GM23248 (cell line): ENCODE results near the gene BAD. TPM values are rescaled to one million over a fixed set of nuclear protein-coding genes. Genes with fewer than 3 reads are reported as not detected.
"Not testable (repeated sequence)": the region's sequence is repeated elsewhere in the genome, so short reads cannot be mapped to it uniquely, and the experiment has no call there.

ENCODE experiments used
- DNase-seq: peaks from one replicate; pipeline ENCODE4 v3.0.0-alpha.2; 2015
- H2AFZ ChIP-seq: fragments of 200-600 bp; sonication (generic); 2 replicates; pipeline ENCODE4 v1.6.1; 2016; ENCODE audit warnings: antibody characterized with exemption
- H3F3A ChIP-seq: fragments of 200-600 bp; sonication (generic); 2 replicates; pipeline ENCODE4 v1.6.1; 2016; ENCODE audit warnings: mild to moderate bottlenecking, antibody characterized with exemption, mixed run types; ENCODE audit not compliant: insufficient read depth
- H3K27ac ChIP-seq: fragments of 200-600 bp; sonication (generic); 2 replicates; pipeline ENCODE4 v1.5.1; 2016; ENCODE audit warnings: mild to moderate bottlenecking
- H3K27me3 ChIP-seq: fragments of 200-600 bp; sonication (generic); replicated peaks from 2 replicates; pipeline ENCODE4 v1.6.1; 2016; ENCODE audit warnings: mild to moderate bottlenecking; ENCODE audit not compliant: insufficient read depth
- H3K36me3 ChIP-seq: fragments of 200-600 bp; sonication (generic); 2 replicates; pipeline ENCODE4 v1.6.1; 2016; ENCODE audit warnings: low read depth, mild to moderate bottlenecking
- H3K4me1 ChIP-seq: fragments of 200-600 bp; sonication (generic); 2 replicates; pipeline ENCODE4 v1.6.1; 2016; ENCODE audit warnings: mild to moderate bottlenecking; ENCODE audit not compliant: insufficient read depth
- H3K4me2 ChIP-seq: fragments of 200-600 bp; sonication (generic); one replicate; pipeline ENCODE4 v1.6.1; 2016; ENCODE audit warnings: mild to moderate bottlenecking; ENCODE audit not compliant: unreplicated experiment
- H3K4me3 ChIP-seq: fragments of 200-600 bp; sonication (generic); 2 replicates; pipeline ENCODE4 v1.5.1; 2016; ENCODE audit warnings: mild to moderate bottlenecking
- H3K79me2 ChIP-seq: fragments of 200-600 bp; sonication (generic); 2 replicates; pipeline ENCODE4 v1.6.1; 2016; ENCODE audit warnings: mild to moderate bottlenecking; ENCODE audit not compliant: insufficient read depth
- H3K9ac ChIP-seq: fragments of 200-600 bp; sonication (generic); 2 replicates; pipeline ENCODE4 v1.6.1; 2016; ENCODE audit warnings: mild to moderate bottlenecking
- H3K9me2 ChIP-seq: fragments of 200-600 bp; sonication (generic); 2 replicates; pipeline ENCODE4 v1.6.1; 2016; ENCODE audit warnings: mixed run types, mild to moderate bottlenecking, moderate library complexity; ENCODE audit not compliant: insufficient read depth
- H3K9me3 ChIP-seq: fragments of 200-600 bp; sonication (generic); one replicate; pipeline ENCODE4 v1.6.1; 2017; ENCODE audit warnings: low read depth
- H4K20me1 ChIP-seq: fragments of 200-600 bp; sonication (generic); 2 replicates; pipeline ENCODE4 v1.6.0; 2016; ENCODE audit not compliant: insufficient read depth
- EZH2 ChIP-seq: fragments of 200-600 bp; sonication (generic); IDR thresholded peaks from 2 replicates; pipeline ENCODE4 v1.6.1; 2018; ENCODE audit warnings: antibody characterized with exemption, mild to moderate bottlenecking; ENCODE audit not compliant: insufficient read depth, poor library complexity, severe bottlenecking
- EZH2phosphoT487 ChIP-seq: fragments of 200-600 bp; sonication (generic); IDR thresholded peaks from 2 replicates; pipeline ENCODE4 v1.6.1; 2018; ENCODE audit warnings: antibody characterized with exemption, moderate library complexity, mild to moderate bottlenecking, low read depth; ENCODE audit not compliant: insufficient read depth
- WGBS, 2 experiments: methylation state at CpG; one replicate each; pipeline ENCODE4 v1.1.6; 2015 to 2017; ENCODE audit warnings: low lambda C conversion rate in 2 of 2, low coverage in 1 of 2; ENCODE audit errors: missing lambda C conversion rate in 2 of 2; 5-methylcytosine and 5-hydroxymethylcytosine counted together
- in situ Hi-C: fragments of 300-500 bp; cut with MboI; formaldehyde crosslinking; loops from 2 replicates; pipeline ENCODE4 v1.15.0; 2020
- polyA plus RNA-seq: library from polyadenylated mRNA; unstranded; fragments of >200 nt; fragmentation: Nextera tagmentation; extraction: Ambion mirVana; gene quantifications from 2 replicates; pipeline ENCODE4 v1.2.1, GENCODE V29; 2016
- total RNA-seq: library from RNA; depleted of rRNA; stranded (reverse); fragments of >200 nt; shearing (Covaris generic); gene quantifications from 2 replicates; pipeline ENCODE4 v1.2.3, GENCODE V29; 2014

Gene BAD
- total and polyA plus RNA-seq, 2 experiments from 2014 or later, result 146 to 170 TPM

- H3K4me2 ChIP-seq, result no peak overlapping the region
- 76% methylated on average over 3 of the region's 3 CpGs for WGBS, 2 experiments
- no peaks in the 10 kb centered on the region for H3K36me3 ChIP-seq
- no peaks in the 10 kb centered on the region for H3K27me3 ChIP-seq
- no peaks in the 10 kb centered on the region for H3K79me2 ChIP-seq
- H4K20me1 ChIP-seq, result no peaks in the 10 kb centered on the region
- no peaks in the 10 kb centered on the region for H3K9me2 ChIP-seq
- H2AFZ ChIP-seq, result no peak overlapping the region
- H3K27ac ChIP-seq, result no peak overlapping the region
- no peak overlapping the region for H3K4me3 ChIP-seq
- no peak for DNase-seq
- no peaks in the 10 kb centered on the region for H3F3A ChIP-seq
- H3K9me3 ChIP-seq, result no peaks in the 10 kb centered on the region
- TF ChIP-seq EZH2phosphoT487 (no peak), EZH2 (no peak)
- in situ Hi-C loops, result no loop called here
- H3K4me1 ChIP-seq, result peaks cover 9% of the 10 kb centered on the region
- no peak overlapping the region for H3K9ac ChIP-seq
Observed at GRCh38 chr11:64327993-64328392, 43.5 kb upstream of the BAD start.

GRCh38 chr11:64327375-64327774, 42.9 kb upstream of the BAD start:
- TF ChIP-seq EZH2phosphoT487, result no peak
- TF ChIP-seq EZH2, result no peak
- Histone ChIP-seq H3K4me3 (no peak overlapping the region), H3K27me3 (no peaks in the 10 kb centered on the region), H3K27ac (no peak overlapping the region), H4K20me1 (no peaks in the 10 kb centered on the region), H3K36me3 (no peaks in the 10 kb centered on the region), H3K9me3 (no peaks in the 10 kb centered on the region), H2AFZ (no peak overlapping the region), H3K4me1 (peaks cover 9% of the 10 kb centered on the region), H3K9ac (no peak overlapping the region), H3K4me2 (no peak overlapping the region), H3F3A (no peaks in the 10 kb centered on the region), H3K9me2 (no peaks in the 10 kb centered on the region), H3K79me2 (no peaks in the 10 kb centered on the region)
- DNase-seq, result no peak
- 71 to 77% methylated on average over 2 of the region's 2 CpGs for WGBS, 2 experiments
- in situ Hi-C loops, result no loop called here

DNA sequence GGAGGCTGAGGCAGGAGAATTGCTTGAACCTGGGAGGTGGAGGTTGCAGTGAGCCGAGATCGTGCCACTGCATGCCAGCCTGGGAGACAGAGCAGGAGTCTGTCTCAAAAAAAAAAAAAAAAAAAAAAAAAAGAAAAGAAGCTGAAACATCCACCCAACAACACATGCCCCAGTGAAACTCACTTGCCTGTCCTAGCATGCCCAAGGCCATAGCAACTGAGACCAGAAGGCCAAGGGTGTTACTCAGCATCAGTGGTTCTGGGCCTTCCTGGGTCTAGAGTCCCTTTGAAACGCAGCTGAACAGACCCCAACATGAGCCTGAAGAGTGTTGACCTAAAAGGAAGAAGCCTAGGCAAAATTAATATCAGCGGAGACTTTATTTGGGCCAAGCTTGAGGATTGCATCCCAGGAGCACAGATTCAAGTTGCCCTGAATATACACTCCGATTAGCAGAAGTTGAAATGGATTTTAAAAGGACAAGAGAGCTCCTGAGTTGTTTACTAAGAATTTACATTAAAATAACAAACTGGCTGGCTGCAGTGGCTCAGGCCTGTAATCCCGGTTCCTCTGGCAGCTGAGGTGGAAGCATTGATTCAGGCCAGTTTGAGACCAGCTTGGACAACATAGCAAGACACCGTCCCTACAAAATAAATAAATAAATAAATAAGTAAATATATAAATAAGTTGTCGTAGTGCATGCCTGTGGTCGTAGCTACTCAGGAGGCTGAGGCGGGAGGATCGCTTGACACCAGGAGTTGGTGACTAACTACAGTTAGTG, 40.4 kb upstream of the BAD start:
- Histone ChIP-seq H3K4me1 (no peaks in the 10 kb centered on the region), H3K9me3 (no peaks in the 10 kb centered on the region), H3K79me2 (peaks cover 3% of the 10 kb centered on the region; the same call in 1 of the 2 replicates), H3K9ac (no peak overlapping the region), H3K27me3 (no peaks in the 10 kb centered on the region), H3K4me2 (no peak overlapping the region), H3K9me2 (no peaks in the 10 kb centered on the region), H3F3A (no peaks in the 10 kb centered on the region), H2AFZ (no peak overlapping the region), H3K36me3 (0 out of 2 replicates have a peak, but pooled peaks cover 4% of the 10 kb centered on the region), H3K4me3 (no peak overlapping the region), H3K27ac (no peak overlapping the region), H4K20me1 (no peaks in the 10 kb centered on the region)
- no peak for TF ChIP-seq EZH2
- TF ChIP-seq EZH2phosphoT487, result no peak
- WGBS, 2 experiments, result 74 to 78% methylated on average over 11 of the region's 11 CpGs
- in situ Hi-C loops, result no loop called here
- DNase-seq, result no peak

DNA sequence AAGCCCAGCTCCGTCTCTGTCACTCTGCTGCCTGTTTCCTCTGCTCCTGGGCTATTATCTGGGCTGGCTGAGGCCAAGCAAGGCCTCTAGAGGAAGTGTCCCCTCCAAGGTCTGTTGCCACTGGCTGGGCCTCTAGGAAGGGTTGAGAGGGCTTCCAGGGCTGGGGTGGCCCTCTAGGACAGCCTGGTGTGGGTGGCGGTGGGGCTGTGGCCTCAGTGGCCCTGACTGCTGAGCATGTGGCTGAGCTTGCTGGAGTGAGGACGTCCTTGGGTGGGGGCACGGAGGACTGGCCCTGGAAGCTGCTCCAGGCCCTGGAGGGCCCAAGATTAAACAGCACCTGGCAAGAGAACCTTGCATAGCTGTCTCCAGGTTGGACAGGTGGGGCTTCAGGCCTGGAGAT, 39.5 kb upstream of the BAD start:
- H2AFZ ChIP-seq, H3K9me2 ChIP-seq, H3K9me3 ChIP-seq, H3K27me3 ChIP-seq, H4K20me1 ChIP-seq, DNase-seq, H3K27ac ChIP-seq, H3K4me1 ChIP-seq, H3K4me2 ChIP-seq, H3K4me3 ChIP-seq, H3K9ac ChIP-seq, H3F3A ChIP-seq, in situ Hi-C loops, H3K36me3 ChIP-seq: not testable (repeated sequence)
- peaks cover 12% of the 10 kb centered on the region for H3K79me2 ChIP-seq
- WGBS, 2 experiments, result 90 to 93% methylated on average over 4 of the region's 4 CpGs

DNA sequence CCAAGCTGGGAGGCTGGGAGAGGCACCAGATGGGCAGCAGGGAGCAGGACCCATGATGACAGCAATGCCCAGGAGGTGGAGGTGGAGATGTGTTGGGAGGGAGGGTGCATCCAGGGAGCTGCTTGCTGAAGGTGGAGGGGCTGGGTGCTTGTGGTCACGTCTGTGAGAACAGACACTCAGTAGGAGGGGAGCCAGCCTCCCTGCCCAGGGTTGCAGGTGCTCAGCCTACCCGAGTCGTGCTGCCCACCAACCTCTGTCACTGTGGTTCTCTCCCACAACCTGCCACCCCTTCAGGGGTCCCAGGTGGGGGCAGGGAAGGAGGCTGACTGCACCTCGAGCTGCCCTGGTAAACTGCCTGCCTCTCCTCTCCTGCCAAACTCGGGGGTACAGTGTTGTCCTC, 38.9 kb upstream of the BAD start:
- Histone ChIP-seq H3K9ac (no peak overlapping the region), H3K79me2 (peaks cover 18% of the 10 kb centered on the region), H3K4me1 (peaks cover 9% of the 10 kb centered on the region), H3K4me2 (no peak overlapping the region), H3K9me2 (no peaks in the 10 kb centered on the region), H3K4me3 (no peak overlapping the region), H3K36me3 (0 out of 2 replicates have a peak, but pooled peaks cover 4% of the 10 kb centered on the region), H3K27me3 (no peaks in the 10 kb centered on the region), H3K9me3 (no peaks in the 10 kb centered on the region), H3K27ac (no peak overlapping the region), H3F3A (no peaks in the 10 kb centered on the region), H2AFZ (no peak overlapping the region), H4K20me1 (no peaks in the 10 kb centered on the region)
- TF ChIP-seq EZH2 (no peak), EZH2phosphoT487 (no peak)
- no peak for DNase-seq
- WGBS, 2 experiments, result 62 to 63% methylated on average over 5 of the region's 5 CpGs
- in situ Hi-C loops, result no loop called here
